Neural progenitor cell (in vitro differentiated cells): ENCODE measurements around the gene HELQ.

ENCODE experiments used
- EZH2 ChIP-seq: fragments of 200-600 bp; sonication (generic); IDR thresholded peaks from 2 replicates; pipeline ENCODE4 v1.6.1; 2017; ENCODE audit warnings: antibody characterized with exemption, mild to moderate bottlenecking, moderate library complexity
- TF ChIP-seq, protein P1 (sequence below): fragments of 200-600 bp; sonication (generic); IDR thresholded peaks from 2 replicates; pipeline ENCODE4 v1.5.1; 2017; ENCODE audit warnings: antibody characterized with exemption, mild to moderate bottlenecking

- TF ChIP-seq, protein P1, sequence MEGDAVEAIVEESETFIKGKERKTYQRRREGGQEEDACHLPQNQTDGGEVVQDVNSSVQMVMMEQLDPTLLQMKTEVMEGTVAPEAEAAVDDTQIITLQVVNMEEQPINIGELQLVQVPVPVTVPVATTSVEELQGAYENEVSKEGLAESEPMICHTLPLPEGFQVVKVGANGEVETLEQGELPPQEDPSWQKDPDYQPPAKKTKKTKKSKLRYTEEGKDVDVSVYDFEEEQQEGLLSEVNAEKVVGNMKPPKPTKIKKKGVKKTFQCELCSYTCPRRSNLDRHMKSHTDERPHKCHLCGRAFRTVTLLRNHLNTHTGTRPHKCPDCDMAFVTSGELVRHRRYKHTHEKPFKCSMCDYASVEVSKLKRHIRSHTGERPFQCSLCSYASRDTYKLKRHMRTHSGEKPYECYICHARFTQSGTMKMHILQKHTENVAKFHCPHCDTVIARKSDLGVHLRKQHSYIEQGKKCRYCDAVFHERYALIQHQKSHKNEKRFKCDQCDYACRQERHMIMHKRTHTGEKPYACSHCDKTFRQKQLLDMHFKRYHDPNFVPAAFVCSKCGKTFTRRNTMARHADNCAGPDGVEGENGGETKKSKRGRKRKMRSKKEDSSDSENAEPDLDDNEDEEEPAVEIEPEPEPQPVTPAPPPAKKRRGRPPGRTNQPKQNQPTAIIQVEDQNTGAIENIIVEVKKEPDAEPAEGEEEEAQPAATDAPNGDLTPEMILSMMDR: no peak
- no peak for TF ChIP-seq EZH2
These were observed 94.1 kb downstream of the HELQ start for GRCh38 chr4:83361416-83362103.
